ENCODE measurements around the gene ECHDC3. TPM values are rescaled to one million over a fixed set of nuclear protein-coding genes. Genes with fewer than 3 reads are reported as not detected.
"Not testable (repeated sequence)": the region's sequence is repeated elsewhere in the genome, so short reads cannot be mapped to it uniquely, and the experiment has no call there.

Gene ECHDC3
- total and polyA plus RNA-seq, 2 experiments from 2014 or later, result 0.97 to 1.8 TPM

GRCh38 chr10:11729790-11730315, 12.3 kb upstream of the ECHDC3 start:
- Histone ChIP-seq H3F3A (ENCODE audit: insufficient read depth) (no peaks in the 10 kb centered on the region), H3K9me3 (ENCODE audit: low read depth) (no peaks in the 10 kb centered on the region), H3K79me2 (ENCODE audit: insufficient read depth) (no peaks in the 10 kb centered on the region), H4K20me1 (ENCODE audit: insufficient read depth) (no peaks in the 10 kb centered on the region), H2AFZ (no peak overlapping the region), H3K4me3 (no peak overlapping the region), H3K4me1 (ENCODE audit: insufficient read depth) (no peaks in the 10 kb centered on the region), H3K9ac (no peak overlapping the region), H3K36me3 (ENCODE audit: low read depth) (no peaks in the 10 kb centered on the region), H3K9me2 (ENCODE audit: insufficient read depth) (no peaks in the 10 kb centered on the region), H3K4me2 (ENCODE audit: unreplicated experiment) (no peak overlapping the region), H3K27me3 (replicated peaks; ENCODE audit: insufficient read depth) (peaks cover 13% of the 10 kb centered on the region), H3K27ac (no peak overlapping the region)
- DNase-seq, result no peak
- TF ChIP-seq EZH2 (IDR thresholded peaks at IDR 0.05; ENCODE audit: insufficient read depth, poor library complexity, severe bottlenecking), result no peak
- TF ChIP-seq EZH2phosphoT487 (IDR thresholded peaks at IDR 0.05; ENCODE audit: insufficient read depth, low read depth), result no peak
- in situ Hi-C loops (cut with MboI), result loop anchor here (10.0 kb wide), 1 partner anchor 215 kb away; no protein-coding TSS in a partner anchor
- WGBS, 2 experiments (ENCODE audit: low coverage in 1 of 2, low lambda C conversion rate in 2 of 2, missing lambda C conversion rate in 2 of 2), result 29 to 63% methylated on average over 2 to 3 of the region's 3 CpGs

GRCh38 chr10:11730779-11731178, 11.4 kb upstream of the ECHDC3 start:
- no peak overlapping the region for H2AFZ ChIP-seq
- H3K27ac ChIP-seq, result no peak overlapping the region
- H4K20me1 ChIP-seq (ENCODE audit: insufficient read depth), result no peaks in the 10 kb centered on the region
- peaks cover 10% of the 10 kb centered on the region for H3K27me3 ChIP-seq (replicated peaks; ENCODE audit: insufficient read depth)
- no peak for DNase-seq
- TF ChIP-seq EZH2 (IDR thresholded peaks at IDR 0.05; ENCODE audit: insufficient read depth, poor library complexity, severe bottlenecking), result no peak
- no peak for TF ChIP-seq EZH2phosphoT487 (IDR thresholded peaks at IDR 0.05; ENCODE audit: insufficient read depth, low read depth)
- H3K9ac ChIP-seq, result no peak overlapping the region
- 61 to 70% methylated on average over 5 of the region's 5 CpGs for WGBS, 2 experiments (ENCODE audit: low coverage in 1 of 2, low lambda C conversion rate in 2 of 2, missing lambda C conversion rate in 2 of 2)
- H3F3A ChIP-seq (ENCODE audit: insufficient read depth), result no peaks in the 10 kb centered on the region
- no peaks in the 10 kb centered on the region for H3K36me3 ChIP-seq (ENCODE audit: low read depth)
- no peaks in the 10 kb centered on the region for H3K9me3 ChIP-seq (ENCODE audit: low read depth)
- in situ Hi-C loops (cut with MboI), result no loop called here
- H3K79me2 ChIP-seq (ENCODE audit: insufficient read depth), result no peaks in the 10 kb centered on the region
- H3K4me3 ChIP-seq, result no peak overlapping the region
- H3K4me1 ChIP-seq (ENCODE audit: insufficient read depth), result no peaks in the 10 kb centered on the region
- no peak overlapping the region for H3K4me2 ChIP-seq (ENCODE audit: unreplicated experiment)
- no peaks in the 10 kb centered on the region for H3K9me2 ChIP-seq (ENCODE audit: insufficient read depth)

GRCh38 chr10:11736767-11737166, 5.4 kb upstream of the ECHDC3 start:
- no CpG with 5 or more reads among the region's 15 CpGs for whole genome bisulfite sequencing, 2 experiments (ENCODE audit: low coverage in 1 of 2, low lambda C conversion rate in 2 of 2, missing lambda C conversion rate in 2 of 2)
- H3K9ac ChIP-seq; H3F3A ChIP-seq (ENCODE audit: insufficient read depth); DNase-seq; H3K4me3 ChIP-seq; H4K20me1 ChIP-seq (ENCODE audit: insufficient read depth); H3K9me2 ChIP-seq (ENCODE audit: insufficient read depth); H3K27ac ChIP-seq; H3K4me1 ChIP-seq (ENCODE audit: insufficient read depth); in situ Hi-C loops (cut with MboI); H3K79me2 ChIP-seq (ENCODE audit: insufficient read depth); H2AFZ ChIP-seq; H3K4me2 ChIP-seq (ENCODE audit: unreplicated experiment); H3K27me3 ChIP-seq (replicated peaks; ENCODE audit: insufficient read depth); H3K9me3 ChIP-seq (ENCODE audit: low read depth); H3K36me3 ChIP-seq (ENCODE audit: low read depth): not testable (repeated sequence)

DNA sequence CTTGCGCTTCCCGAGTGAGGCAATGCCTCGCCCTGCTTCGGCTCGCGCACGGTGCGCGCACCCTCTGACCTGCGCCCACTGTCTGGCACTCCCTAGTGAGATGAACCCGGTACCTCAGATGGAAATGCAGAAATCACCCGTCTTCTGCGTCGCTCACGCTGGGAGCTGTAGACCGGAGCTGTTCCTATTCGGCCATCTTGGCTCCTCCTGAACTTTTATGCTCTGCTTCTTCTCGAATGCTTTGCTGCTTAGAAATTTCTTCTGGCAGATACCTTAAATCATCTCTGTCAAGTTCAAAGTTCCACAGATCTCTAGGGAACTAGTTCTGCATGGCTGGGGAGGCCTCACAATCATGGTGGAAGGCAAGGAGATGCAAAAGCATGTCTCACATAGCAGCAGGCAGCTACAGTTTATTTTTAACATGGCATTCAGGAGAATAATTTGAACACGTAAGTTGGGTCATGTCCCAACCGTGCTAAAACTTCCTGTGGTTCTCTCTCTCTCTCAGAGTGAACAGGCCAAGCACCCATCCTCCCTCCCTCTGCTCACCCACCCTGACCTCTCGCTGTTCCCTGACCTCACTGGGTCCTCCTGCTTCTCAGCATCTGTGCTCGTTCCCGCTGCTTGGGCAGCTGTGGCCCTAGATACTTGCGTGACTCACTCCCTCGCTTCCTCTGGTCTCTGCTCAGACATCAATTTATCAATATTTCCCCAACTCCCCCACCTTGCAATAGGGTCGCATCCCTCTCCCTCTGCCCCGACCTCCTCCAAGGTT, 4.7 kb upstream of the ECHDC3 start:
- H3K9me2 ChIP-seq (ENCODE audit: insufficient read depth); H3K36me3 ChIP-seq (ENCODE audit: low read depth); in situ Hi-C loops (cut with MboI); H4K20me1 ChIP-seq (ENCODE audit: insufficient read depth); H3K27ac ChIP-seq; H3F3A ChIP-seq (ENCODE audit: insufficient read depth); H3K27me3 ChIP-seq (replicated peaks; ENCODE audit: insufficient read depth); H3K4me1 ChIP-seq (ENCODE audit: insufficient read depth); H3K9me3 ChIP-seq (ENCODE audit: low read depth); H3K9ac ChIP-seq; DNase-seq; H3K4me2 ChIP-seq (ENCODE audit: unreplicated experiment); H2AFZ ChIP-seq; H3K79me2 ChIP-seq (ENCODE audit: insufficient read depth); H3K4me3 ChIP-seq: not testable (repeated sequence)
- 69 to 80% methylated on average over 17 to 25 of the region's 27 CpGs for WGBS, 2 experiments (ENCODE audit: low coverage in 1 of 2, low lambda C conversion rate in 2 of 2, missing lambda C conversion rate in 2 of 2)

DNA sequence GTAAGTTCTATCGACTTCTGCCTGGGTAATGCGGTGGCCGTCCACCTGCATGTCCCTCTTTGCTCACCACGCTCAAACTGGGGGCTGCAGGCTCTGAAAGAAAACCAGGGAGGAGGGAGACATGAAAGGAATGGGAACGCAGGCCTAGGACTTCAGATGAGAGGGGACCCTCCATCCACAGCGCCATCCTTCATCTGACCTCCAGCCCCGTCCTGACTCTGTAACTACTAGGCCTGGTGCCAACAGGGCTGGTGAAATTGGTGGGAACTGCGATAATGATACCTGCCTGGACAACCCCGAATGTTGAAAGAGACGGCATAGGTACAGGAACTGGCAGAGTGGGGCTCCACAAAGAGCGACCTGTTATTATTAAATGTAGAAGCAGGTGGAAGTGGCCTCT, 1.3 kb upstream of the ECHDC3 start:
- Histone ChIP-seq H2AFZ (no peak overlapping the region), H3F3A (ENCODE audit: insufficient read depth) (no peaks in the 10 kb centered on the region), H3K9me3 (ENCODE audit: low read depth) (no peaks in the 10 kb centered on the region), H3K27ac (no peak overlapping the region), H3K4me3 (no peak overlapping the region), H3K4me1 (ENCODE audit: insufficient read depth) (no peaks in the 10 kb centered on the region), H3K27me3 (replicated peaks; ENCODE audit: insufficient read depth) (no peaks in the 10 kb centered on the region), H3K36me3 (ENCODE audit: low read depth) (no peaks in the 10 kb centered on the region), H3K9me2 (ENCODE audit: insufficient read depth) (no peaks in the 10 kb centered on the region), H3K9ac (no peak overlapping the region), H3K4me2 (ENCODE audit: unreplicated experiment) (no peak overlapping the region), H3K79me2 (ENCODE audit: insufficient read depth) (no peaks in the 10 kb centered on the region), H4K20me1 (ENCODE audit: insufficient read depth) (no peaks in the 10 kb centered on the region)
- in situ Hi-C loops (cut with MboI), result no loop called here
- 89 to 90% methylated on average over 11 of the region's 11 CpGs for WGBS, 2 experiments (ENCODE audit: low coverage in 1 of 2, low lambda C conversion rate in 2 of 2, missing lambda C conversion rate in 2 of 2)
- DNase-seq, result no peak
- TF ChIP-seq EZH2 (IDR thresholded peaks at IDR 0.05; ENCODE audit: insufficient read depth, poor library complexity, severe bottlenecking), result no peak
- TF ChIP-seq EZH2phosphoT487 (IDR thresholded peaks at IDR 0.05; ENCODE audit: insufficient read depth, low read depth), result no peak
